Inferior parietal cortex (tissue), 1 donor: ENCODE results near the gene SCGN.

Source experiments
- DNase-seq: peaks from one replicate; pipeline ENCODE4 v3.0.0-alpha.2; 2016; ENCODE audit errors: extremely low spot score

The SCGN gene

DNA sequence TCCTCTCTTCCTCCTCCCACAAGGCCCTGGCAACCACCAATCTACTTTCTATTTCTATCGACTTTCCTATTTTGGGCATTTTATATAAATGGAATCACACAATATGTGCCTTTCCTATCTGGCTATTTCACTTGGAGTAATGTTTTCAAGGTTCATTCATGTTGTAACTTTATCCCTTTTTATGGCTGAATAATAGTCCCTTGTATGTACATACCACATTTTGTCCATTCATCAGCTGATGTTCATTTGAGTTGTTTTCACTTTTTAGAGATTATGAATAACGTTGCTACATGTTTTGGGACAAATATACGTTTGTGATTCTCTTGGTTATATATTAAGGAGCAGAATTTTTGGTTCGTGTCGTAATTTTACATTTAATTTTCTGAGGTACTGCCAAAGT is 33.9 kb downstream of the SCGN start:
- no peak for DNase-seq

DNA sequence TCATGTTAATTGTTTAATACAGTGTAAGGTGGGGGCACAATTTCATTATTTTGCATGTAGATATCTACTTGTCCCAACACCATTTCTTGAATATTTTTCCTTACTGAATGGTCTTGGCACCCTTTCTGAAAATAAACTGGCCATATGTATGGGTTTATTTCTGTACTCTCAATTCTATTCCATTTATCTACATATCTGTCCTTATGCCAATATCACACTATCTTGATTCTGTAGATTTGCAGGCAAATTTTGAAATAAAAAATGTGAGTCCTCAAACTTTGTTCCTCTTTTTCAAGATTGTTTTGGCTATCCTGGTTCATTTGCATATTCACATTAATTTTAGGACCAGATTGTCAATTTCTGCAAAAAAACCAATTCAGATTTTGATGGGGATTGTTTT is 34.8 kb downstream of the SCGN start:
- DNase-seq: no peak

DNA sequence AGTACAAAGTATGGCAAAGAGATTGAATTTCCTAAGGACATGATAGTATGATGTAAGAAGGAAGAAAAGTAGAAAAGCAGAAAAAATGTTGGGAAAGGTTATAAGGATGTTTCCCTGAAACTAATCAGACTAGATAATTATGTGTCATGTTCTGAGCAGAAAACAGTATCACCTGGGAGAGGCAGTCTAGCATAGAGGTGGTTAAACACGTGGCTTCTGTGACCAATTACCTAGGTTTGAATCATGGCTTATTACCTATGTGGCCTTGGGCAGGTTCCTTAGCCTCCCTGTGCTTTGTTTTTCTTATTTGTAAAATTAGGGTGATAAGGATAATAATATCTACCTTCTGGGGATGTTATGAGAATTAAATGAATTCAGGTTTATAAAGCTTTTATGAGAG is 38.0 kb downstream of the SCGN start:
- no peak for DNase-seq

DNA sequence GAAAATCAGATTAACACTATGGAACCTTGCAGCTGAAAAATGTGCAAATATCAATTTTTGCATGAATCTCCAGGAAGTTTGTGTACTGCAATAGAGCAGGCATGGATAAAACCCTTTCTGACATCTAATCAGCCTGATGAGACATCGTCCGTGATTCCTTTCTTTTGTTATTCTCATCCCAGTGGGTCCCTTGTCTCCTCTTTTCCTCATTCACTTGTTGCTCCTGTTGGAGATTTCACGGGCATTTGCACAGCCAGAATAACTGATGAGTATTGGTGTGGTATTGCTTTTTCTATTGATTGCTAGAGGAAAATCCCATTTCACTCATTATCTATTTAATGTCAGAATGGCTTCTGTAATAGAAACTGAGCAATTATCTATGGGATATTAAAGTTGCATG is 39.9 kb downstream of the SCGN start:
- no peak for DNase-seq

DNA sequence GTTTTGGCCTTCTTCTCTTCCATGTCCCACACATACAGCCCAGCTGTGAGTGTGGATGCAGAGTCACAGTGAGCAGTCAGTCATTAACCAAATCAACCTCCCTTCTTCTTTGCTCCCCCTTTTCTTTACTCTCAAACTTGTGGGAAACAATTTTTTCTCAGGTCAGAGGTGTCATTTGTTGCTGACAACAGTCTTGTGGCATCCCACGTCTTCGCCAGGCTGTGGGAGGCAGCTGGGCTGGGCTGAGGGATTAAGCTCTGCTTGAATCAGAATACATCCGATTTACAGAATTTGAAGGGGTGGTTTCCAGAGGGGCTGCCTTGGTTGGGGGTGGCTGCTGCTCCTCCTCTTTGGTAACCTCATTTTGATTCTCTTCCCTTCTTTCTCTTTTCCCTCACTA is 40.5 kb downstream of the SCGN start:
- DNase-seq: no peak

DNA sequence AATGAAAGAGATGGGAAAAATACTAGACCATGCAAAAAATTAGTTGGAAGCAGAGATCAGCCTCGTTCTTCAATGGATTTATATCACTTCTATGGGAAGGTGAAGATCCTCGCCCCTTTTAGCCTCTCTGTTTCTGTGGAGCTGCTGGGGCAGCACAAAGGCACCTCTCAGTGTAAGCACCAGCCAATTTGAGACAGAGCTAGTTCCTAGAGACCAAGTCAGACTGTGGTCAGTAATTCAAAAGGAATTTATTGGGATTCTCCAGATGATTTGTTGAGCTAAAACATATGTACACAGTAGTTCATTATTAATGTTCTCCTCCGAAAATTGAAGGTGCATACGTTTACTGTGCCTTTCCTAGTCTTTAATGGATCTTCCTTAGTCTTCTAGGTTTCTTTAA is 42.4 kb downstream of the SCGN start:
- no peak for DNase-seq

DNA sequence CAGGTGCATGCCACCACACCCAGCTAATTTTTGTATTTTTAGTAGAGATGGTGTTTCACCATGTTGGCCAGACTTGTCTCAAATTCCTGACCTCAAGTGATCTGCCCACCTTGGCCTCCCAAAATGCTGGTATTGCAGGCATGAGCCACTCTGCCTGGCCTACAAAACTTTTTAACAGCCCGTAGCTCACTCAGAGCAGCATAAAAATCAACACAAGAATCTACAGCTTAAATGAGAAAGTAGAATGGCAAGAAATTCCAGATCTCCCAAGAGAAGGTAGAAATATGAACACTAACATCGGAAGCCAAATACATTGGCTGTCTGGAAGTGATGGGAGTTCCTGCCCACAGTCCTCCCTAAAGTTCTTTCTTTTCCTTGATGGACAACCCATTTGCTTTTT is 43.7 kb downstream of the SCGN start:
- DNase-seq: no peak

DNA sequence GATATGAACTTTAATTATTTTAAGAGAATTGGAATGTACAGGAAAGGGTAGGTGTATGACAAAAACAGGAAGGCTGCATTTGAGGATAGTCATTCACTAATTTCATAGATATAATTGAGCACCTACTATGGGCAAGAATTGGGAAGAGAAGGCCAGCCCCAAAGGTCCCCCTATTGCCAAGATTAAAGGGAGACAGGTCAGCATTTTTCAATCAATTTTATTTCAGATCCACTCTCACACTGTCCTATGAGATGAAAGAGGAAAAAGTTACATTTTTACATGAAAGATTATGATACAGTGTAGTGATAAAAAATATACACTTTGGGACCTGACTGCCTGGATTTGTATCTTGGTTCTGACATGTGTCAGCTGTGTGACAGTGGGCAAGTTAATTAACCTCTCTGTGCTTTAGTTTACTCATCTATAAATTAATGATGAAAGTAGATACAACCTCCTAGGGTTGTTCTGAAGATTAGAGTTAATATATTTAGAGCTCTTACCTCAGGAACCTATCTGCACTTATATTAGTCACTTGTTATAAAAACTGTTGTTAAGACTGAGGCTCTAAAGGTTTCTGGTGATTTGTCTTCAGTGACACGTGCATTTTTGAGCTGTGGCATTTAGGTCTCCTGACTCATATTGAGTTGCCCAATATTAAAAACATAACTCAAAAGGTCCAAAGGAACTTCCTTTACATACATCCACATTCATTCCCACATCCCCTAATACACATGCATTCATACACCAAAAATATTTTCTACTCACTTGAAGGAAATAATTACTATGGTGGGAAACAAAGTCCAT is 45.7 kb downstream of the SCGN start:
- DNase-seq: no peak

DNA sequence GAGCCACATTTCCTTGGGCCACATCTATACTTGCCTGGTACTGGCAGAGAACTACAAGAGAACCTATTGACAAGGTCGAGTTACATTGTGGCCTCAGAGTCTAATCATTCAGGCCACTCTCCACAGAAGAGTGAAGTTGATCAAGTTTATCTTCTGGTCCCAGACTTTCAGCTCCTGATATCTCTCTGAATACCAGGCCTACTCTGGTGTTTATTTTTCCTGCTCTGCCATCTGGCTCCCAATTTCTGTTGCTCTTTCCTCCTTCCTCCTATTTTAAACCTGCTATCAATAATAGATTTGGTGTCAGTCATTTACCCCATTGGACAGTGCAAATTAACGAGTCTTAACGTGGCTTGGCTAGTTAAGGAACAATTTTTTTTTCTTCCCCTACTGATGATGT is 46.6 kb downstream of the SCGN start:
- no peak for DNase-seq

DNA sequence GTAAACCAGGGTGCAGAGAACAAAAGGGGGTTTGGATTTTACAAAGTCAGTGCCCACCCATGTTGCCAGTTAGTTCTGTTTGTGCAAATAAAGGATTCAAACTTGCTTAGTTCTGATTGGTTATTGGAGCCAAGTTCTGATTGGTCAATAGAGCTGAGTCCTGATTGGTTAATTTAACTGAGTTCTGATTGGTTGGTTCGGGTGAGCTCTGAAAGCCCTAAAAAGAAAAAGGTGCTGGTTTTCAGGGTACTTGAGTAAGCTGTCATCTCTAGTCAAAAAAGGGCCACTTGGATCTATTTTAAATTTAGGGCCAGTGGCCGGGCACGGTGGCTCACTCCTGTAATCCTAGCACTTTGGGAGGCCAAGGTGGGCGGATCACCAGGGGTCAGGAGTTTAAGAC is 47.6 kb downstream of the SCGN start:
- DNase-seq: no peak

DNA sequence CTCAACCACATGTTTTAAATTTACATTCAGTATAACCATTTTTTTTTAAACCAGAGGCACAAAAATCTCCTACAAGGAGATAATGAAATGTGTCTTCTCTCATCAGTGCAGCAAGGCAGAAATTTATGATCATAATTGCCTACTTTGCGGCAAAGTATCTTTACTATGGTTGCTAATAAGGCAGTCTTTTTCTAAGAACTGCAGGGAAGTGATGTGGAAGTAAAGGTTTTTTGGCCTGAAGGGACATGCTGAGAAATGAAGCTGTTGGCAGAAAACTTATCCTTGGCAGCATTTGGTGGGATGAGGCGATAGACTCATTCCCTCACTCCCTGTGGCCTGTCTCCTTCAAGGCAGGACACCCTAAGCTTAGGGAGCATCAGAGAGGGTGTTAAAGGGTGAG is 48.7 kb downstream of the SCGN start:
- DNase-seq: no peak

DNA sequence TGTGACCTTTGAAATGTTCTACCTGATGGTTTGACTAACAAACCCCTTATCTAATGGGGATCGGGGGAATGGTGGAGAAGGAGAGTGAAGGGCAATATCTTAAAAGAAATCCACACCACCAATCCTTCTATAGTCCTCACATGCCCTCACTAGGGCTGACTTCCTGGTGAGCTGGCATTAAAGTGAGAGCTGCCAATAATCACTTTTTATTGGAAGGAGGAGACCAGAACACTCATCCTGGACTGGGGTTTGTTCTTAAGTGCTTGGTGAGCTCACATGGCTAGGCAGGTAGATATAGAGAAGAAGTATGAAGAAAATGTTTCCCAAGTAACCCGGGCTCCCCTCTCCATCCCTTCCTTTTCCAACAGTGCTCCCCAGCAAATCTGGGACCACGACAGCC is 49.8 kb downstream of the SCGN start:
- no peak for DNase-seq

DNA sequence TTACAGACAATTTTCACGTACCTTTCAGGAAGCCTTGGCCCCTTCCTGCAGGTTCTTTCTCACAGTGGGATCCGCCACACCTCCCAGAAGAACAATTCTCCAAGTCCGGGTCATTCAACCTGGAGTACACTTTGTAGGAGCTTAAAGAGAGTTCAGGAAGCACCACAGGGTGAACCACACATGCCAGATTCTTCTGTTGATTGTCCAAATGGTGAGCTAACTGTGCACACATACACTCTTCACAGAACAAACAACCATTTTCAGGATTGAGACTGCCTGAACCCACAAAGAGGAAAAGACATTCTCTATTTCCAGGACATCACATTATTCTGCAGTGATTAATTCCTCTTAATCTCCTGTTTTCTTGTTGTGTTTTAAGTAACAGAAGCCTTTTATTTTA is 51.0 kb downstream of the SCGN start:
- DNase-seq: no peak

DNA sequence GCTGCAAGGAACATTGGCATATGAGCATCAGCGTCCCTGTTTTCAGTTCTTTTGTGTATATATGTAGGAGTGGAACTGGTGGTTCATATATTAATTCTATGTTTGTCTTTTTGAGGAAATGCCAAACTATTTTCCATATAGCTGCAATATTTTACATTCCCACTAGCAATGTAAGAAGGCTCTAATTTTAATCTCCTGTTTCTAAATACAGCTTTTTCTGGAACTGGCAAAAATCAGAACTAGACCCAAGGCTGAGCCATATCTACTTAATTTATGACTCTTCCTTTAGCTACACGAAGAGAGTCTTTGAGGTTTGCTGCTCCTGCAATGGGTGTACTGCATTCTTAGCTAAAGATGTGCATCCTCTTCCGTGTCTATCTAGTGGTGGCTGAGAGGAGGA is 52.0 kb downstream of the SCGN start:
- no peak for DNase-seq

DNA sequence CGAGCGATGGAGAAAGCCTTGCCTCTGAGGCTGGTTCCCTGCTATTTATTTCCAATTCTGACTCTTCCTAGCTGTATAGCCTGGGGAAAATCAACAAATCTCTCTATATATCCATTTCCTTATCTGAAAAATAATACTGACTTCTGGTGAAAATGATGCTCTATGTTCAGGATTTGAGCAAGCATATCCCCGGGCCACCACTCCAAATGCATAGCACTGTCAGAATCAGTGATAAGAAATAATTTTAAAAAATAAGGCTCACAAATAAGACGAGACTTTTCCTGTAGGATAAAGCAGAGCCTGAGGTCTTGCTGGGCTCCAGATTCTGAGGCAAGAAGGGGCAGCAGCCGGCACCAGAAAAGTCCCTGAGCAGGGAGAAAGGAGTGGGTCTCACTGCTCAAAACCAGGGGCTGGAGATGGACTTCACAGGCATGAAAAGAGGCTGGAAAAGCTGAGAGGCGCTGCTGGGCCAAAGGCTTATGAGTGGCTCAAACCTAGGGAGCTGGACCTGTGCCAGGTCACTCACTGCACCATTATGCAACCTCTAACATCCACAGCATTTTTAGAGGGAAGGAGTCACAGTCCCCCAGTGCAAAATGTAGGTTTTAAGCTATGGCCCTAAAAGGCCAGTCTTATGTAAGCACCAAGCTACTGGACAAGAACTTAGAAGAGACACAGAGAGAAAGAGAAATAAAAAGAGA is 54.4 kb downstream of the SCGN start:
- no peak for DNase-seq

DNA sequence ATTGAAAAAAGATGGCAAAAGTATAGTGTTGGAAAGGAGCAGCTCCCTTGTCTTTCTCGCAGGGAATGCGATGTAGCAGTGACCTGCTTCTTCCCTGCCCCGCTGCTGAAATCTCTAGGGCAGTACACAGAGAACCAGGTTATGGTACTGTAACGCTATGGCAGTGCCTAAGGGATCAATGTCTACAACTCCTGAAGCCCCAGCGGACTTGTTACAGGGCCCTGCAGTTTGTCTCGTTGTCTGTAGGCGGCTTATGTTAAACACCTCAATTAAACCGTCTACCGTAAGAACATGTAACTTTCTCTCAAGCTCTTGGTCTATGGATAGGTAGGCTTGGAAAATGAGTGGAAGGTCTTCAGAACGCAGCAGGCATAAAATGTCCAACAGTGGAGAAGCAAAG is 57.7 kb downstream of the SCGN start:
- no peak for DNase-seq

DNA sequence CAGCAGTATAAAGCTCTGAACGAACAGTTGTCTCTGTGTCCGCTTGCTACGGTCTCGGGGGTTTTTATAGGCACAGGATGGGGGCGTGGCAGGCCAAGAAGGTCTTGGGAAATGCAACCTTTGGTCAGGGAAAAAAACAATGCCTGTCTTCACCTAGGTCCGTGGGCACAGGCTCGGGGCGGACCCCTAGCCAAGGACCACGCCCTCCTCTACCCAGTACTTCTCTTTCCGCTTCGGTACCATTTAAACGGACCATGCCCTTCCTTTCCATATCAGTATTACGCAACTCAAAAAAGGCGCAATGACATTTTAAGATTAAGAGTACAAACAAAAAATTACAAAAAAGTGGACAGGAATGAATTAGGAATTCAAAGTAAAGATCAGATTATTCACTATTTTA is 58.3 kb downstream of the SCGN start:
- DNase-seq: no peak

DNA sequence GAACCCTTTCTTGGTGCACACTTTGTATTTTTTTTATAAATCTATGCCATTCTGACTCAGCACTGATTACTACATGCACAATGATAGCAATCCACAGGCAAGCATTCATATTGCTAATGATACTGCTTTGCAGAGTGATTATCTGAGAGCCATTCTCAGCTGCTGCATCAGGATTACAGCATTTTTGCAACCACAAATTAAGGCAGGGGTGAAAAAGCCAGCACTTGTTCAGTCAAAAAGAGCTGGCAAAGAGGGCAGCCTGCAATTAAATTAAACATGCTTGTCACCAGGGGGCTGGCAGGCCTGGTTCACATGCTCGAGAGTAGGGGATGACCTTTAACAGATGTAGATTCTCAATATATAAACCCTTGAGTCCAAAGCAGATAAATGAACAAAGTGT is 61.8 kb downstream of the SCGN start:
- no peak for DNase-seq

DNA sequence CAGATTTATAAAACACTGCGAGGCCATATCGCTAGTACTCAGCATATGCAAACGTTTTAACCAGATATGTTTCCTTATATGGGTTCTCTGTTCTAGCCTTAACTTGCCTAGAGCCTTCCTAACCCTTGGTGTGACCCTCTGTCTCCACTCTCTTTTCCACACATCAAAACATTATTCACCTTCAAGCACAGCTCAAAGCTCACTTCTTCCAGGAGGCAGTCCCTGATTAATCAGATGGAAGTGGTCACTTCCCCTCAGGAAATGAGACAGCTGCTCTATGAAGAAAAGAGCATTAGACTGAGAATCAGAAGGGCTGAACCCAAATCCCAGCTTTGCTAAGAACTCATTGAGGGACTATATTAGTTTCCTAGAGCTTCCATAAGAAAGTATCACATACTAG is 62.8 kb downstream of the SCGN start:
- no peak for DNase-seq

DNA sequence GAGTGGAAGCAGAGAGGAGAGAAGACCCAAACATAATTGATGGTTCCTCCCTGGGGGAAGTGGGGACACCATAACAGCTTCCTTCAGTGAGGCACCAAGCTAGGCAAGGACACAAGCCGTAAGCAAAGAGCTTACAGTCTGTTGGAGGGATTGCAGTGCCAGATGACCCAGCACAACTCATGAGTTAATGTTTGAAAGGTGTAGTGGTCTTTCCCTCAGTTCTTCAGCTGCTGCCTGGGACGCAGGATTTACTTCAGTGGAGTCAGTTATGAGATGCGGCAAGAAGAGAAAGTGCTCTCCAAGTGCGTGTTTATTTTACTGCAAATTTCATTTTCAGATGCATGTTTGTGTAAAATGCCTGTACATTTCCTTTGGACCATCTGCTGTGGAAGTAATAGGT is 63.8 kb downstream of the SCGN start:
- DNase-seq: no peak

DNA sequence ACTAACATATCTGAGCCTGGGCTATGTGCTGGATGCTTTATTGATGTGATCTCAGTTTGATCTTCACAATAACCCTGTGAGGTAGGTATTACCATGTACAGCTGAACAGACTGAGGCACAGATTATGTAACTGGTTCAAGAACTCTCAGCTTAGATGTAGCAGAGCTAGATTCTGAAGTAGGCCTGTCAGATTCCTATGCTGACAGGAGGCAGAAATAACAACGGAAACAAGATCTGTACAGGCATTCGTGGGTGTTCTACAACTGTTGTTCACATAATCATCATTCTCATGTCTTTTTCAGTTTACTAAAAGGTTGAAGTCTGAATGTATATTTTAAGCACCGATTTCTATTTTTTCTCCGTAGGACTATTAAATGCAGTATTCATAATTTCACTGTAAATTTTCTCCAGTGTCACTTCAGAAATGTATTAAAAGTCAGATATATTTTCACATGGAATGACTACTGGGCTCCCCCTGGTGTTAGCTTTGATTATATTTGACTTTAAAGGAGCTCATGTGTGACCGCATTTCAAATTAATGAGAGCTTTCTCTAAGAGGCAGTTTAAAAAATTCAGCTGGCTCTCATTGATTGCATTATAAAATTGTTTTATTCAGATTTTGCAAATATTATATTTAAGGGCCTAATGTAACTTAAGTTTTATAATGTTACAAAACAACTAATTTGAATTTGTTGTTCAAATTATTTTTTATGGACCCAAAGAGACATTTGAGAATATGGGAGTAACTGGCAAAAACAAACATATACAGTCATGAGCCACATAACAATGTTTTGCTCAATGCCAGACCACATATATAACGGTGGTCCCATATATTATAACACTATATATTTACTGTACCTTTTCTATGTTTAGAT is 66.1 kb downstream of the SCGN start:
- DNase-seq: peak; percentile 67

DNA sequence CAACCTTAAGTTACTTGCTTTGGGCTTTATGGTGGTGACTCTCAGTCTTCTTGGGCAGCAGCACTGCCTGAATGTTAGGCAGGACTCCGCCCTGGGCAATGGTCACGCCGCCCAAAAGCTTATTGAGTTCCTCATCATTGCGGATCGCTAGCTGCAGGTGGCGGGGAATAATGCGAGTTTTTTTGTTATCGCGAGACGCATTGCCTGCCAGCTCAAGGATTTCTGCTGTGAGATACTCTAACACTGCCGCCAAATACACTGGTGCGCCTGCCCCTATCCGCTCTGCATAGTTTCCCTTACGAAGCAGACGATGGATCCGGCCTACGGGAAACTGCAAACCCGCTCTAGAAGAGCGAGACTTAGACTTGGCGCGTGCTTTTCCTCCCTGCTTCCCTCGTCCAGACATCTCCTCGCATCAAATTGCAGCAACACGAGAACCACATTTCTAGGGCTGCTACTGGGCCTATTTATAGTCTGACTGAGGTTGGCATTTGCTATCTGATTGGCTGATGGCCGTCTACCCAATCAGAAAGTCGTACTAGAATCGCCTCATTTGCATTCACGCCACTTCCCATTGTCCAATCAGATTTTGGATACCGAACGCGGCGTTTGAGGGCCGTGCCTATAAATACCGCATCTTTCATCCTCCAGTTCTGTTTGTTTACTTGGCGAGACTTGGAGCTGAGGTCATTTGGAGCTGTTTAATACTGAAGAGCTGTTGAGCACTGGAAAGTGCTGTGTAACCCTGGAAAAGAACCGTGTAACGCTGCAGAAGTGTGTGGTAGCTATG is 74.3 kb downstream of the SCGN start:
- DNase-seq: no peak
